ENCODE measurements around the gene UBTD2.

DNA sequence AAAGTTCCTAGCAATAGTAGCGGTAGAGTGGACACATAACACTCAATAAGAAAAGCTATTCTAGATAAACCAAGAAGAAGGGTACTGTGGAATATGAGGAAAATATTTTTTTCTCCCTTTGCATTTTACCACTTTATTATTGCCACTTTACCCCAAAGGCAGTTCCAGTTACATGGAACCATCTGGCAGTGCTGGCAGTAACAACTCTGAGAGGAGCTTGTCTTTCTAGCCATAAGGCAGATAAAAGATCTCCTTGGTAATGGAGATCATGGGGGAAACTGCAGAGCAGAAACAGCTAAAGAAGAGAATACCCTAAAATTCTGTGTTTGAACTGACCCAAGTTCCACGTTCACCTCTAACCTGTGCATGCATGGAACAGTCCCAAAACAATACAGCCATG is 38.5 kb downstream of the UBTD2 start:
- TF ChIP-seq POLR2A (conservative IDR thresholded peaks at IDR 0.05) (no peak), MCM7 (IDR thresholded peaks at IDR 0.05) (no peak), HDAC6 (IDR thresholded peaks at IDR 0.05; ENCODE audit: low read depth, low read length) (no peak), SIRT6 (IDR thresholded peaks at IDR 0.05; ENCODE audit: low read depth, low read length) (no peak), RCOR1 (IDR thresholded peaks at IDR 0.05; ENCODE audit: borderline replicate concordance in 1 of 2, low read depth in 2 of 2, low read length in 2 of 2) (no peak), ZFX (CRISPR knock-in tag; IDR thresholded peaks at IDR 0.05) (no peak), ZNF780A (CRISPR knock-in tag; IDR thresholded peaks at IDR 0.05) (no peak)
- TF ChIP-seq, protein P1, sequence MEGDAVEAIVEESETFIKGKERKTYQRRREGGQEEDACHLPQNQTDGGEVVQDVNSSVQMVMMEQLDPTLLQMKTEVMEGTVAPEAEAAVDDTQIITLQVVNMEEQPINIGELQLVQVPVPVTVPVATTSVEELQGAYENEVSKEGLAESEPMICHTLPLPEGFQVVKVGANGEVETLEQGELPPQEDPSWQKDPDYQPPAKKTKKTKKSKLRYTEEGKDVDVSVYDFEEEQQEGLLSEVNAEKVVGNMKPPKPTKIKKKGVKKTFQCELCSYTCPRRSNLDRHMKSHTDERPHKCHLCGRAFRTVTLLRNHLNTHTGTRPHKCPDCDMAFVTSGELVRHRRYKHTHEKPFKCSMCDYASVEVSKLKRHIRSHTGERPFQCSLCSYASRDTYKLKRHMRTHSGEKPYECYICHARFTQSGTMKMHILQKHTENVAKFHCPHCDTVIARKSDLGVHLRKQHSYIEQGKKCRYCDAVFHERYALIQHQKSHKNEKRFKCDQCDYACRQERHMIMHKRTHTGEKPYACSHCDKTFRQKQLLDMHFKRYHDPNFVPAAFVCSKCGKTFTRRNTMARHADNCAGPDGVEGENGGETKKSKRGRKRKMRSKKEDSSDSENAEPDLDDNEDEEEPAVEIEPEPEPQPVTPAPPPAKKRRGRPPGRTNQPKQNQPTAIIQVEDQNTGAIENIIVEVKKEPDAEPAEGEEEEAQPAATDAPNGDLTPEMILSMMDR (IDR thresholded peaks at IDR 0.05 in 2 of 3, conservative IDR thresholded peaks at IDR 0.05 in 1 of 3; ENCODE audit: insufficient read depth in 2 of 3, low read depth in 1 of 3, low read length in 3 of 3), result no peak
- TF ChIP-seq, protein P2, sequence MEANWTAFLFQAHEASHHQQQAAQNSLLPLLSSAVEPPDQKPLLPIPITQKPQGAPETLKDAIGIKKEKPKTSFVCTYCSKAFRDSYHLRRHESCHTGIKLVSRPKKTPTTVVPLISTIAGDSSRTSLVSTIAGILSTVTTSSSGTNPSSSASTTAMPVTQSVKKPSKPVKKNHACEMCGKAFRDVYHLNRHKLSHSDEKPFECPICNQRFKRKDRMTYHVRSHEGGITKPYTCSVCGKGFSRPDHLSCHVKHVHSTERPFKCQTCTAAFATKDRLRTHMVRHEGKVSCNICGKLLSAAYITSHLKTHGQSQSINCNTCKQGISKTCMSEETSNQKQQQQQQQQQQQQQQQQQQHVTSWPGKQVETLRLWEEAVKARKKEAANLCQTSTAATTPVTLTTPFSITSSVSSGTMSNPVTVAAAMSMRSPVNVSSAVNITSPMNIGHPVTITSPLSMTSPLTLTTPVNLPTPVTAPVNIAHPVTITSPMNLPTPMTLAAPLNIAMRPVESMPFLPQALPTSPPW (CRISPR knock-in tag; IDR thresholded peaks at IDR 0.05), result no peak
- TF ChIP-seq, protein P3, sequence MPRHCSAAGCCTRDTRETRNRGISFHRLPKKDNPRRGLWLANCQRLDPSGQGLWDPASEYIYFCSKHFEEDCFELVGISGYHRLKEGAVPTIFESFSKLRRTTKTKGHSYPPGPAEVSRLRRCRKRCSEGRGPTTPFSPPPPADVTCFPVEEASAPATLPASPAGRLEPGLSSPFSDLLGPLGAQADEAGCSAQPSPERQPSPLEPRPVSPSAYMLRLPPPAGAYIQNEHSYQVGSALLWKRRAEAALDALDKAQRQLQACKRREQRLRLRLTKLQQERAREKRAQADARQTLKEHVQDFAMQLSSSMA (CRISPR knock-in tag; IDR thresholded peaks at IDR 0.05), result no peak
